ENCODE measurements around the gene NSMF.

- TF ChIP-seq RFX5 (IDR thresholded peaks at IDR 0.05; ENCODE audit: low read depth, low read length) = no peak
- no peak for TF ChIP-seq POLR2A (IDR thresholded peaks at IDR 0.05; ENCODE audit: low read depth, low read length)
- no peak for TF ChIP-seq USF2 (IDR thresholded peaks at IDR 0.05; ENCODE audit: low read depth, low read length)
- TF ChIP-seq ELK1 (IDR thresholded peaks at IDR 0.05; ENCODE audit: borderline replicate concordance, low read depth, low read length) = no peak
- TF ChIP-seq CTCF (conservative IDR thresholded peaks at IDR 0.05; ENCODE audit: low read depth, low read length) = no peak
These were observed 43.7 kb downstream of the NSMF start for GRCh38 chr9:137415451-137415850.

Data from IMR-90 (cell line).